Measurements from ENCODE around the gene GCAT. TPM values are rescaled to one million over a fixed set of nuclear protein-coding genes. Genes with fewer than 3 reads are reported as not detected.

The GCAT gene
- total RNA-seq, 2 experiments from 2014 or later, result 1.4 to 1.8 TPM

- no peaks in the 10 kb centered on the region for H3K27me3 ChIP-seq (ENCODE audit: control insufficient read depth in 1 of 2, insufficient read depth in 2 of 2, low read length in 2 of 2)
- peaks cover 0 to 4% of the 10 kb centered on the region in 2 experiments for H3K9me3 ChIP-seq (ENCODE audit: control insufficient read depth in 1 of 2, insufficient read depth in 1 of 2, low read length in 2 of 2)
- H3K4me1 ChIP-seq (ENCODE audit: insufficient read depth, low read length), result peaks cover 31% of the 10 kb centered on the region
- H3K9me3 Mint-ChIP-seq, result peaks cover 3% of the 10 kb centered on the region
- ChIA-PET CTCF (interaction anchor here (1.2 to 2.0 kb wide), 2 partner anchors 14 kb away, joined by 3 to 6 read pairs; no protein-coding TSS in a partner anchor), POLR2A (interaction anchor here (0.8 to 1.4 kb wide), 3 partner anchors 13 to 57 kb away, joined by 3 to 5 read pairs (median 4); partner anchors contain the start of gene MICALL1)
- peak within 1 kb of the TSS; percentile 97 for H3K27ac Mint-ChIP-seq
- DNase-seq (peak; percentile 77 to 92 (median 84)), ATAC-seq (ENCODE audit: poor library complexity) (peak; percentile 63)
- H3K27me3 Mint-ChIP-seq, result no peaks in the 10 kb centered on the region
- peak within 1 kb of the TSS; percentile 90 for H3K4me3 Mint-ChIP-seq
- H3K4me3 ChIP-seq (ENCODE audit: low read length), result peak within 1 kb of the TSS; percentile 83
- TF ChIP-seq CTCF (IDR thresholded peaks at IDR 0.05), result no peak
- H3K36me3 Mint-ChIP-seq (ENCODE audit: low read depth), result peaks cover 48% of the 10 kb centered on the region
- H3K27ac ChIP-seq (ENCODE audit: low read depth in 1 of 2, low read length in 2 of 2), result peak within 1 kb of the TSS; percentile 78 to 89
- peaks cover 51% of the 10 kb centered on the region for H3K4me1 Mint-ChIP-seq (ENCODE audit: low read depth)
- peaks cover 29% of the 10 kb centered on the region for H3K36me3 ChIP-seq (ENCODE audit: insufficient read depth, low read length)
- intact Hi-C loops (cut with DNase I, micrococcal nuclease), result loop anchor here in 1 of 2 experiments (2.0 to 10.0 kb wide), 4 partner anchors 14 to 240 kb away; partner anchors contain the start of genes C22orf23, GGA1, PICK1 and POLR2F
Observed at GRCh38 chr22:37849089-37849751, 41.5 kb downstream of the GCAT start, which contains the start of gene EIF3L. Gene EIF3L (plus strand): TSS chr22:37849419. CDS start chr22:37849450, 31 bp downstream.

DNA sequence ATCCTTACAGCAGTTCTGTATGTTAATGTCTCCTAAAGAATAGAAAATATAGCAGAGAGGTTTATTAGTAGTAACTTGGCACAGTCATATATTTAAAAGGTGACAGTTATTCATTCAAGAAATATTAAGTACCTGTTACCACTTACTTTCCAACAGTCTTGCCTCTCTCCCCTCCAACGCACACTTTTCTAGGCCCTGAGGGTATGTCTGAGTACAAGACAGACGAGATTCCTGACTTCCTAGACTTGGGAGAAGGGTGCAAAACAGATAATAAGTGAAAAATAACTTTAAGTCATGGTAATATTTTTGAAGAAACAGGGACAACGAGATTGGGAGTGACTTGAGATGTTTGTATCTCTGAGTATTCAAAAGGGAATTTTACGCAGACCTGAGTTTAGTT, 43.1 kb downstream of the GCAT start:
- H3K4me3 Mint-ChIP-seq, result peak overlapping the region; percentile 63
- Histone ChIP-seq H3K36me3 (ENCODE audit: insufficient read depth, low read length) (peaks cover 43% of the 10 kb centered on the region), H3K27ac (ENCODE audit: low read depth in 1 of 2, low read length in 2 of 2) (no peak overlapping the region), H3K4me1 (ENCODE audit: insufficient read depth, low read length) (peaks cover 28% of the 10 kb centered on the region), H3K27me3 (ENCODE audit: control insufficient read depth in 1 of 2, insufficient read depth in 2 of 2, low read length in 2 of 2) (no peaks in the 10 kb centered on the region), H3K4me3 (ENCODE audit: low read length) (no peak overlapping the region), H3K9me3 (ENCODE audit: control insufficient read depth in 1 of 2, insufficient read depth in 1 of 2, low read length in 2 of 2) (no peaks in the 10 kb centered on the region)
- peaks cover 62% of the 10 kb centered on the region for H3K36me3 Mint-ChIP-seq (ENCODE audit: low read depth)
- POLR2A ChIA-PET, result no interaction called here
- ATAC-seq (ENCODE audit: poor library complexity) (no peak), DNase-seq (no peak)
- CTCF ChIA-PET, result interaction anchor here (0.6 to 2.0 kb wide), 2 partner anchors 13 to 55 kb away, joined by 4 to 6 read pairs; no protein-coding TSS in a partner anchor
- H3K27ac Mint-ChIP-seq, result peak overlapping the region; percentile 39
- peaks cover 53% of the 10 kb centered on the region for H3K4me1 Mint-ChIP-seq (ENCODE audit: low read depth)
- TF ChIP-seq CTCF (IDR thresholded peaks at IDR 0.05), result no peak
- H3K27me3 Mint-ChIP-seq, result no peaks in the 10 kb centered on the region
- intact Hi-C loops (cut with DNase I, micrococcal nuclease), result no loop called here
- H3K9me3 Mint-ChIP-seq, result peaks cover 3% of the 10 kb centered on the region

- Mint-ChIP-seq H3K36me3 (ENCODE audit: low read depth) (peaks cover 72% of the 10 kb centered on the region), H3K9me3 (peaks cover 3% of the 10 kb centered on the region), H3K4me1 (ENCODE audit: low read depth) (peaks cover 51% of the 10 kb centered on the region), H3K4me3 (peak overlapping the region; percentile 27), H3K27ac (no peak overlapping the region), H3K27me3 (no peaks in the 10 kb centered on the region)
- Histone ChIP-seq H3K27me3 (ENCODE audit: control insufficient read depth in 1 of 2, insufficient read depth in 2 of 2, low read length in 2 of 2) (no peaks in the 10 kb centered on the region), H3K27ac (ENCODE audit: low read depth in 1 of 2, low read length in 2 of 2) (no peak overlapping the region), H3K4me1 (ENCODE audit: insufficient read depth, low read length) (peaks cover 28% of the 10 kb centered on the region), H3K4me3 (ENCODE audit: low read length) (no peak overlapping the region), H3K9me3 (ENCODE audit: control insufficient read depth in 1 of 2, insufficient read depth in 1 of 2, low read length in 2 of 2) (no peaks in the 10 kb centered on the region), H3K36me3 (ENCODE audit: insufficient read depth, low read length) (peaks cover 55% of the 10 kb centered on the region)
- no peak for DNase-seq
- ChIA-PET CTCF (interaction anchor here (0.9 kb wide), 1 partner anchor 11 kb away, joined by 3 read pairs; no protein-coding TSS in a partner anchor), POLR2A (no interaction called here)
- ATAC-seq (ENCODE audit: poor library complexity), result no peak
- no peak for TF ChIP-seq CTCF (IDR thresholded peaks at IDR 0.05)
- intact Hi-C loops (cut with DNase I, micrococcal nuclease), result no loop called here
Observed at GRCh38 chr22:37852418-37852817, 44.7 kb downstream of the GCAT start.
